Stimulated activated CD4-positive, alpha-beta T cell treated with anti-CD3 and anti-CD28 coated beads, TNF-alpha, amount 100 ng/mL, for 48 hours (primary cell): Measurements from ENCODE around the gene HSPA4.
A peak's percentile ranks its signal among the peaks of the same experiment; 100 is the strongest.
"Not testable (repeated sequence)": the region's sequence is repeated elsewhere in the genome, so short reads cannot be mapped to it uniquely, and the experiment has no call there.

ENCODE experiments used
- DNase-seq, 3 donors: peaks; one replicate each; pipeline ENCODE4 v3.0.0-alpha.2; 2020; ENCODE audit warnings: low read depth in 3 of 3

Gene HSPA4

GRCh38 chr5:133051542-133052316 is at the start of gene HSPA4:
TSS of gene HSPA4 (plus strand) at chr5:133052013. CDS start at chr5:133052251, 238 bp downstream.
- peak; percentile 93 to 98 (median 97) for DNase-seq

- DNase-seq: no peak
These were observed 45.2 kb upstream of the HSPA4 start for GRCh38 chr5:133006653-133007052.

DNA sequence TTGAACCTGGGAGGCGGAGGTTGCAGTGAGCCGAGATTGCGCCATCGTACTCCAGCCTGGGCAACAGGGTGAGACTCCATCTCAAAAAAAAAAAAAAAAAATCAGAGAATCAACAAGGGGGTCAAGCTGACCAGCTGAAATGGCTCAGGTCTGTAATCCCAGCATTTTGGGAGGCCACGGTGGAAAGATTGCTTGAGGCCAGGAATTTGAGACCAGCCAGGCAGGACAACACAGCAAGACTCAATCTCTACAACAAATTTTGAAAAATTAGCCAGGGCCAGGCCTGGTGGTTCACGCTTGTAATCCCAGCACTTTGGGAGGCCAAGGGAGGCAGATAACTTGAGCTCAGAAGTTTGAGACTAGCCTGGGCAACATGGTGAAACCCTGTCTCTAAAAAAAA is 43.4 kb upstream of the HSPA4 start:
- not testable (repeated sequence) for DNase-seq

GRCh38 chr5:133015466-133015865 is 36.3 kb upstream of the HSPA4 start:
- no peak for DNase-seq

DNA sequence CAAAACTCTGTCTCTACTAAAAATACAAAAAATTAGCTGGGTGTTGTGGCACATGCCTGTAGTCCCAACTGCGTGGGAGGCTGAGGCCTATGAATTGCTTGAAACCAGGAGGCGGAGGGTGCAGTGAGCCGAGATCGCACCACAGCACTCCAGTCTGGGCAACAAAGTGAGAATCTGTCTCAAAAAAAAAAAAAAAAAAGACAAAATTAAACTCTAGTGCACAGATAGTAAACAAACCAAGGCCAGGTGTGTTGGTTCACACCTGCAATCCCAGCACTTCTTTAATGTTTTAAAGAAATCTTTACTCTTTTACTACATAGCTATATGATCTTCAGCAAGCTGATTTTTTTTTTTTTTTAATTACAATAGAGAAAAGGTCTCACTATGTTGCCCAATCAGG is 33.8 kb upstream of the HSPA4 start:
- no peak for DNase-seq

DNA sequence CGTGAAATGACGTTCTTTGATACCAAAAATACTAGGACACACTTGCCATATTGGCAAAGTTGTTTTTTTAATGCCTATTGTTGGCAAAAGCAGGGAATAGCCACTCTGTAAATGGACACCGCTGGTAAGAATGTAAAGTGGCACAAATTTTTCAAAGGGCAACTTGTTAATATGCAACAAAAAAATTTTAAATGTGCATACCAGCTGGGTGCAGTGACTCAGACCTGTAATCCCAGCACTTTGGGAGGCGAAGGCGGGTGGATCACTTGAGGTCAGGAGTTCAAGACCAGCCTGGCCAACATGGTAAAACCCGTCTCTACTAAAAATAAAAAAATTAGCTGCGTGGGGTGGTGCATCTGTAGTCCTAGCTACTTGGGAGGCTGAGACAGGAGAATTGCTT is 32.3 kb upstream of the HSPA4 start:
- not testable (repeated sequence) for DNase-seq

GRCh38 chr5:133025804-133026663 is 25.8 kb upstream of the HSPA4 start, which contains the start of gene ZCCHC10:
TSS of gene ZCCHC10 (minus strand) at chr5:133026549. CDS start at chr5:133026537, 12 bp downstream.
- DNase-seq: peak; percentile 79 to 94 (median 83)

DNA sequence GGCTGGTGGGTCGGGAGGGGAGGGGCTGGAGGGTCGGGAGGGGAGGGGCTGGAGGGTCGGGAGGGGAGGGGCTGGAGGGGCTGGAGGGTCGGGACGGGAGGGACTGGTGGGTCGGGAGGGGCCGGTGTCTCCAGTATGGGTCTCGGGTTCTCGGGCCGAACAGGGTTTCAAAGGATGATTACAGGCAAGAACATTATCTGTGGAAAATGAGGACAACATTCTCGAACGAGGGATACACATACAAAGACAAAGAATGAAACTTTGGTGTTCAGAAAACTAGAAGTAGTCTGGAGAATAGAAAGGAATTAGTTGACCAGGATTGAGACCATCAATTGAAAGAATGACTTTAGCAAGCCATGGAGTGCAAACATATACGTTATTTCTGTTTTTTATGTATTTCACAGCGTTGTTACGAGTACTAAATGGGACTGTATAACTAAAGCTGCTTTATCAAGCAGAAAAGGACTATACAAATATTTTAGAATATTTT is 25.1 kb upstream of the HSPA4 start:
- DNase-seq: no peak

GRCh38 chr5:133029416-133029815 is 22.4 kb upstream of the HSPA4 start:
- no peak for DNase-seq

GRCh38 chr5:133030343-133031005 is 21.3 kb upstream of the HSPA4 start:
- no peak for DNase-seq

DNA sequence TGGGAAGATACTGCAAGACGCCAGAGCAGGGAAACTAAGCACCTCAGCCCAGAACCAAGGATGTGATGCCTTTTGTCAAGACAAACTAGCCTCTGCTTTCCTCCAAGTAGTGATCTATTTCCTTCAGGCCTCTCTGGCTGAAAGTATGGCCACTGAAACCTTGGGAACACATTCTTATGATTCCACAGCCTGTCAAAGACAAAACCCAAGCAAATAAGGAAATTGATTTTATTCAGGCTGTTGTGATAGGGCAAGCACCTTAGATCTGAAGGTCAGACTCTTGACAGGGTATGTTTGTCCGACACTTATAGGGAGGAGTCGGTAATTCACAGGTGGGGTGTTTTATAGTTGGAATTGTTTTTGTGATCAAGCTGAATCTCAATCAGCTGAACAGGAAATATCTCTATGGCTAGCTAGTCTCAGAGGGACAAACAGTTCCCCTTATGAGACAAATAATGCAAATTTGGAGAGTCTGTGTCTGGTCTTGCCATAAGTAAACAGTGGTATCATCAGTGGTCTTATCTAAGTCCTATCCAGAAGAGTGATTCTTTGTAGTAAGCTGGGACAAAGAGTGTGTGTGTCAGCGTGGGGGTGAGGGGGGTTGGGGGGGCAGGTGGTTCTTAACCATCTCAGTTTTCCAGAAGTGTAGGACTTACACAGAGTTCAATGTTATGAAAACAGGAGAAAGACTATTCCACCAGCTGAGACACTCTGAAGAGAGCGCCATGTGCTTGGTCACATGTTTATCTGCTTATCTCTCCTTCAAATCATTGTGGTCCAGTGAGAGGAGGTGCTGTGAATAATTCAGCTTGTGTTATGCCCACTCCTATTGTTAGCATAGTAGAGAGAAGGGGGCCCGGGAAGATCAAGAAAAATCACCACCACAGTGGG is 18.7 kb upstream of the HSPA4 start:
- DNase-seq: no peak

GRCh38 chr5:133034064-133034463 is 17.7 kb upstream of the HSPA4 start:
- DNase-seq: no peak

DNA sequence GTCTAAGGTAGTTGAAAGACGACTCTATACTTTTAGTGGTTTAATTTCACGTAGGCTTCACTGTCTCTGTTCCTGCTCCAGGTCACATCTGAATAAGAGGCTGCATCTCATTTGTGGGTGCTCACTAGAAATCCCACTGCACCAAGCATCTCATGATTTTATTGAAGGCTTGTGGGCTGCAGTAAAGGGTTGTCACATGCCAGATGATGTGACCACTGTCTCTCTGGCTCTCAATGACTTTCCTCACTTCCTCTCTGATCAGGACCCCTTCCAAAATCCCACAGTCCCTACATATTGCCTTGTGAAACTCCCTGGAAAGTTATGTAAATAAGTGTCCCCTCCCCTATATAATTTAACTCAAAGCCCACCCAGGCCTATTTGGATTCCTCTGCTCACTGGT is 16.6 kb upstream of the HSPA4 start:
- DNase-seq: no peak

GRCh38 chr5:133036677-133037076 is 15.1 kb upstream of the HSPA4 start:
- DNase-seq: not testable (repeated sequence)

DNA sequence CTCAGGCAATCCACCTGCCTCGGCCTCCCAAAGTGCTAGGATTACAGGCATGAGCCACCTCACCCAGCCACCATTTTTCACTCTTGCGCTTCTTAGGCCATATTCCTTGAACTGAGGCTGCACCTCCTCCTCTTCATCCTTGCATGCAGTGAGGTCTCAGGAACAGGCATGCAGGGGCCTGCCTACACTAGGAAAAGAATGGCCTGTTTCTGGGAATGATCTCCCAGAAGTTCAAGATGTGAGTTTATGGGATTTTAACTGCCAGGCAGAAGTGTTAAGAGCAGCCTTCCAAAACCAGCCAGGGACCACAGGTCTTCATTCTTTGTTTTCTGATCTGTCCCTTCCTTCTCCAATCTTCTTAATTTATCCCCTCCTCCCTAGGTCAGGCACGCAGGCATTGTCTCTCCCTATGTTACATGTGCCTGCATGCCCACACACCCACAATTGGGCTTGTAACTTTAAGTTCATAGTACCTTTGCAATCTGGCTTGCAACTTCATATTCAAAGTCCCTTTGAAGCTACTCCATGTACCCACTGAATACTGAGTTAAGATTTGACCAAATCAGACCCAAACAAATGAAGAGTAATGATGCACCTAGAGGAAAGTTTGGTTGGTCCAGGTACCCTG is 10.5 kb upstream of the HSPA4 start:
- no peak for DNase-seq

- no peak for DNase-seq
These were observed 9.9 kb upstream of the HSPA4 start for GRCh38 chr5:133041910-133042309.

DNA sequence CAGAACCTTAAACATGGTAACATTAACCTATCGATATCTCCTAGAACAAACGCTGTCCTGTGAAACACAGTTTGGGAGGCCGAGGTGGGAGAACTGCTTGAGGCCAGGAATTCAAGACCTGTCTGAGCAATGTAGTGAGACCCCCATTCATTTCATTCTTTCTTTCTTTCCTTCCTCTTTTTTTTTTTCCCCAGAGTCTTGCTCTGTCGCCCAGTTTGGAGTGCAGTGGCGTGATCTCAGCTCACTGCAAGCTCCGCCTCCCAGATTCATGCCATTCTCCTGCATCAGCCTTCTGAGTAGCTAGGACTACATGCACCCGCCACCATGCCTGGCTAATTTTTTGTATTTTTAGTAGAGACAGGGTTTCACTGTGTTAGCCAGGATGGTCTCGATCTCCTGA is 5.3 kb upstream of the HSPA4 start:
- not testable (repeated sequence) for DNase-seq

DNA sequence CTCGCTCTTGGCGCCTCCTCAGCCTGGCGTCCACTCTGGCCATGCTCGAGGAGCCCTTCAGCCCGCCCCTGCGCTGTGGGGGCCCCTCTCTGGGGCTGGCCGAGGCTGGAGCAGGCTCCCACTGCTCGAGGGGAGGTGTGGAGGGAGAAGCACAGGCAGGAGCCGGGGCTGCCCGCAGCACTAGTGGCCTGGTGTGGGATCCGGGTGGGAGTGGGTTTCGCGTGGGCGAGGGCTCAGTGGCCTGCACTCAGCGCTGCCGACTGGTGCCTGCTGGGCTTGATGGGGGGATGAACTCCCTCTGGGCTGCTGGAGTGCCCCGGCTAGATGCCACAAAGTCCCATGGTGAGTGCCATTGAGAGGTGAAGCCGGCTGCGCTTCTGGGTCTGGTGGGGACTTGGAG is 4.4 kb upstream of the HSPA4 start:
- no peak for DNase-seq

DNA sequence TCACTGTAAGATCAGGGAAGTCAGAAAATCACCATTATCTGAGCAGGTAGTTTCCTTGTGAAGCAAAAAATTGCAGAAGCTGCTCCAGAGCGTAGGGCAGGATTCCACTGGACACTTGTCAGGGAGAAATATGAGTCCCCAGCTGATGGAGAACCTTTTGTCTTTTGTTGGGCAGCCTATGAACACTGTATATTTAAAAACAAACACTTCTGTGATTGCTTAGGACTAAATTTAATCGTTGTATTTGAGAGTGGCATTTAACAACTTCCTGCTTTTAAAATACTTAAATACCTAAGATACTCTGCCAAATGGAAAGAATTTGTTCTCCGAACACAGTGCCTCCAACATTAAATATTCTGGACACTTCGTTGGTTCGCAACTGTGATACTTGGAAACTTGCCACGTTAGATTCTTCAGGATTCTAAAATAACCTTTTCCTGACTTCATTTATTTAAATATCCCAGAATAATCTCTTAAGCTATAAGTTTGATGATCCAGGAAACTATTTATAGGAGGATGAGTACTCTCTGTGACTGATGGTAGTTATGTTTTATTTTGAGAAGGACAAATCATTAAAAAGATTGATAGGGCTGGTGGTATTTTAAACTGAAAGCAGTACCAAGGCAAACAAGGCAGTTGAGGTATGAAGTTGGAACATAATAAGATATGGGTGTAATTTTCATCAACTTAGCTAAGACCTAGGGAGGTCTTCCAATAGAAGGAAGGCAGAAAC is 2.7 kb upstream of the HSPA4 start:
- no peak for DNase-seq

DNA sequence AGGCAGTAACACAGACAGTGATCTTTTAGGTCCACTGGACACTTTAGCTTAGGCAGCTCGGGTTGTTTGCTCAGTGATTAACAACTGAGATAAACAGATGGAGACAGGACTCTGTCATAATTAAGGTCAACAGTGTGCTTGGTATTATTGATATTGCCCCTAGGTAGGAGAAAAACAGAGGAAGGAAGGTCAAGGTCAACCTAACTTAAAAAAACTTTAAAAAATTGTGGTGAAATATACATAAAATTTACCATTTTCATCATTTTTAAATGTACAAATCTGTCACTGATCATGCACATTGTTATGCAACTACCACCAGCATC is 2.1 kb upstream of the HSPA4 start:
- DNase-seq: no peak
